Measurements from ENCODE around the gene PRMT7.

DNA sequence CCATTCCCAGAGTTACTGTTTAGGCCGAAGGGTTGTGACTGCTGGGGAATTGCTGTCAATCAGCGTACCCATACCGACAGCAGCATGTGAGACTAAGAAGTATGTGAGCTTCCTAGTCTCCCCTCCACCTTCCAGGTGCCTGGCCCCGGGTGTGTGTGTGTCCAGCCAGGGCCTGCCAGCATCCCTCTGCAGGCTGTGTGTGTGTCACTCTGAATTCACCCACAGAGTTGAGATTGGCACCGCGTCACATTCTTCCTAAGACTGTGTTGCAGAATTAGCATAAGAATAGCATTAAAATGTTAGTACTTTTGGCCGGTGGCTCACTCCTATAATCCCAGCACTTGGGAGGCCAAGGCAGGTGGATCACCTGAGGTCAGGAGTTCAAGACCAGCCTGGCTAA is 31.8 kb downstream of the PRMT7 start:
- TF ChIP-seq, protein P1, sequence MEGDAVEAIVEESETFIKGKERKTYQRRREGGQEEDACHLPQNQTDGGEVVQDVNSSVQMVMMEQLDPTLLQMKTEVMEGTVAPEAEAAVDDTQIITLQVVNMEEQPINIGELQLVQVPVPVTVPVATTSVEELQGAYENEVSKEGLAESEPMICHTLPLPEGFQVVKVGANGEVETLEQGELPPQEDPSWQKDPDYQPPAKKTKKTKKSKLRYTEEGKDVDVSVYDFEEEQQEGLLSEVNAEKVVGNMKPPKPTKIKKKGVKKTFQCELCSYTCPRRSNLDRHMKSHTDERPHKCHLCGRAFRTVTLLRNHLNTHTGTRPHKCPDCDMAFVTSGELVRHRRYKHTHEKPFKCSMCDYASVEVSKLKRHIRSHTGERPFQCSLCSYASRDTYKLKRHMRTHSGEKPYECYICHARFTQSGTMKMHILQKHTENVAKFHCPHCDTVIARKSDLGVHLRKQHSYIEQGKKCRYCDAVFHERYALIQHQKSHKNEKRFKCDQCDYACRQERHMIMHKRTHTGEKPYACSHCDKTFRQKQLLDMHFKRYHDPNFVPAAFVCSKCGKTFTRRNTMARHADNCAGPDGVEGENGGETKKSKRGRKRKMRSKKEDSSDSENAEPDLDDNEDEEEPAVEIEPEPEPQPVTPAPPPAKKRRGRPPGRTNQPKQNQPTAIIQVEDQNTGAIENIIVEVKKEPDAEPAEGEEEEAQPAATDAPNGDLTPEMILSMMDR (IDR thresholded peaks at IDR 0.05 in 8 of 11, conservative IDR thresholded peaks at IDR 0.05 in 3 of 11), result no peak
- TF ChIP-seq POLR2A (IDR thresholded peaks at IDR 0.05), result no peak
